Left lung (tissue), 10 donors: ENCODE measurements around the gene NT5C1A. TPM values are rescaled to one million over a fixed set of nuclear protein-coding genes. Genes with fewer than 3 reads are reported as not detected.

Source experiments
- ATAC-seq: fragments of 200-7000 bp; cut with Tn5 transposase; one replicate; pipeline ENCODE4 v1.9.1; 2020; ENCODE audit warnings: moderate library complexity
- DNase-seq, 4 donors: peaks; one replicate each; pipeline ENCODE4 v3.0.0-alpha.2; 2013 to 2020
- H3K27ac ChIP-seq, 2 donors: fragments of 200-600 bp; sonication (generic) in 1 of 2; one replicate each; pipeline versions ENCODE4 v1.5.0 to v1.8.0; 2020 to 2021
- H3K27me3 ChIP-seq, 2 donors: fragments of 200-600 bp; sonication (generic) in 1 of 2; one replicate each; pipeline versions ENCODE4 v1.5.0 to v1.8.0; 2020 to 2021
- H3K36me3 ChIP-seq, 2 donors: fragments of 200-600 bp; sonication (generic) in 1 of 2; one replicate each; pipeline versions ENCODE4 v1.5.0 to v1.8.0; 2020 to 2021
- H3K4me1 ChIP-seq, 2 donors: fragments of 200-600 bp; one replicate each; pipeline ENCODE4 v1.8.0; 2021
- H3K4me3 ChIP-seq, 2 donors: fragments of 200-600 bp; sonication (generic) in 1 of 2; one replicate each; pipeline versions ENCODE4 v1.5.0 to v1.8.0; 2020 to 2021; ENCODE audit warnings: mild to moderate bottlenecking in 1 of 2
- H3K9me3 ChIP-seq, 2 donors: fragments of 200-600 bp; sonication (generic) in 1 of 2; one replicate each; pipeline versions ENCODE4 v1.5.0 to v1.8.0; 2020 to 2021
- intact Hi-C, 2 donors: fragments of 100-400 bp; cut with DNase I; formaldehyde crosslinking; loops; one replicate each; pipeline versions ENCODE4 v1.11.2 to v1.14.2; 2022
- polyA plus RNA-seq, 6 donors: library from polyadenylated mRNA; unstranded; fragments of 120-200 nt; gene quantifications; one replicate each; pipeline ENCODE4 v1.2.1, GENCODE V29; 2013; ENCODE audit not compliant: insufficient read length in 6 of 6
- total RNA-seq, 2 donors: library from RNA; stranded (reverse); fragmentation: NEBNext Ultra II Directional; extraction: Animal tissue kit (Norgen Biotek cat#: 25700); gene quantifications; one replicate each; pipeline ENCODE4 v1.2.1, GENCODE V29; 2021
- TF ChIP-seq, protein P1 (sequence below), 2 donors: fragments of 200-600 bp; sonication (generic) in 1 of 2; IDR thresholded peaks; one replicate each; pipeline versions ENCODE4 v1.5.0 to v1.8.0; 2021; ENCODE audit warnings: antibody characterized with exemption in 2 of 2
- donor health status: DM: no; HTN: yes; CAD: no.
- donor health status: DM: no; HTN: no; CAD: no.

The NT5C1A gene
- total and polyA plus RNA-seq, 8 donors = 0.21 to 8.9 (median 0.24) TPM; not detected in 3

GRCh38 chr1:39631361-39632322 lies 40.3 kb downstream of the NT5C1A start:
- H3K27me3 ChIP-seq = no peaks in the 10 kb centered on the region
- H3K4me3 ChIP-seq = no peak overlapping the region
- H3K9me3 ChIP-seq = no peaks in the 10 kb centered on the region
- DNase-seq (no peak), ATAC-seq (no peak)
- no peaks in the 10 kb centered on the region for H3K4me1 ChIP-seq
- intact Hi-C loops = no loop called here
- H3K36me3 ChIP-seq = peaks cover 0 to 12% of the 10 kb centered on the region in 2 donors
- TF ChIP-seq, protein P1, sequence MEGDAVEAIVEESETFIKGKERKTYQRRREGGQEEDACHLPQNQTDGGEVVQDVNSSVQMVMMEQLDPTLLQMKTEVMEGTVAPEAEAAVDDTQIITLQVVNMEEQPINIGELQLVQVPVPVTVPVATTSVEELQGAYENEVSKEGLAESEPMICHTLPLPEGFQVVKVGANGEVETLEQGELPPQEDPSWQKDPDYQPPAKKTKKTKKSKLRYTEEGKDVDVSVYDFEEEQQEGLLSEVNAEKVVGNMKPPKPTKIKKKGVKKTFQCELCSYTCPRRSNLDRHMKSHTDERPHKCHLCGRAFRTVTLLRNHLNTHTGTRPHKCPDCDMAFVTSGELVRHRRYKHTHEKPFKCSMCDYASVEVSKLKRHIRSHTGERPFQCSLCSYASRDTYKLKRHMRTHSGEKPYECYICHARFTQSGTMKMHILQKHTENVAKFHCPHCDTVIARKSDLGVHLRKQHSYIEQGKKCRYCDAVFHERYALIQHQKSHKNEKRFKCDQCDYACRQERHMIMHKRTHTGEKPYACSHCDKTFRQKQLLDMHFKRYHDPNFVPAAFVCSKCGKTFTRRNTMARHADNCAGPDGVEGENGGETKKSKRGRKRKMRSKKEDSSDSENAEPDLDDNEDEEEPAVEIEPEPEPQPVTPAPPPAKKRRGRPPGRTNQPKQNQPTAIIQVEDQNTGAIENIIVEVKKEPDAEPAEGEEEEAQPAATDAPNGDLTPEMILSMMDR (IDR thresholded peaks at IDR 0.05) = no peak
- H3K27ac ChIP-seq = no peak overlapping the region

- Histone ChIP-seq H3K36me3 (peaks cover 0 to 12% of the 10 kb centered on the region in 2 donors), H3K27me3 (no peaks in the 10 kb centered on the region), H3K4me3 (no peak overlapping the region), H3K9me3 (no peaks in the 10 kb centered on the region), H3K4me1 (peaks cover 0 to 3% of the 10 kb centered on the region in 2 donors), H3K27ac (no peak overlapping the region)
- intact Hi-C loops = no loop called here
- ATAC-seq (no peak), DNase-seq (no peak)
- TF ChIP-seq, protein P1 (IDR thresholded peaks at IDR 0.05) = no peak
Observed at GRCh38 chr1:39628807-39629350, 43.0 kb downstream of the NT5C1A start.

GRCh38 chr1:39626646-39627045 lies 45.3 kb downstream of the NT5C1A start:
- DNase-seq (no peak), ATAC-seq (no peak)
- no peak overlapping the region for H3K27ac ChIP-seq
- peaks cover 0 to 3% of the 10 kb centered on the region in 2 donors for H3K4me1 ChIP-seq
- intact Hi-C loops = no loop called here
- peaks cover 0 to 12% of the 10 kb centered on the region in 2 donors for H3K36me3 ChIP-seq
- TF ChIP-seq, protein P1 (IDR thresholded peaks at IDR 0.05) = no peak
- no peak overlapping the region for H3K4me3 ChIP-seq
- H3K9me3 ChIP-seq = no peaks in the 10 kb centered on the region
- no peaks in the 10 kb centered on the region for H3K27me3 ChIP-seq

- ATAC-seq (peak; percentile 86), DNase-seq (peak in 3 of 4 donors; percentile 45 to 89 (median 78))
- Histone ChIP-seq H3K36me3 (peaks cover 0 to 8% of the 10 kb centered on the region in 2 donors), H3K27me3 (no peaks in the 10 kb centered on the region), H3K9me3 (no peaks in the 10 kb centered on the region), H3K4me3 (no peak overlapping the region), H3K4me1 (peaks cover 0 to 3% of the 10 kb centered on the region in 2 donors), H3K27ac (peak overlapping the region in 1 of 2 donors; percentile 36)
- intact Hi-C loops = no loop called here
- TF ChIP-seq, protein P1 (IDR thresholded peaks at IDR 0.05) = no peak
Observed at GRCh38 chr1:39625462-39626273, 46.2 kb downstream of the NT5C1A start.
